HUDEP-2 (cell line): ENCODE results near the gene RABEP2.
"Not testable (repeated sequence)": the region's sequence is repeated elsewhere in the genome, so short reads cannot be mapped to it uniquely, and the experiment has no call there.

Experiments used
- DNase-seq, 76 experiments: peaks; one replicate each; lab custom pipeline; 2025; ENCODE audit not compliant: unreplicated experiment in 76 of 76; lab: John Stamatoyannopoulos, UW

Gene RABEP2

GRCh38 chr16:28880955-28881354, 44.1 kb downstream of the RABEP2 start:
- DNase-seq: no peak

DNA sequence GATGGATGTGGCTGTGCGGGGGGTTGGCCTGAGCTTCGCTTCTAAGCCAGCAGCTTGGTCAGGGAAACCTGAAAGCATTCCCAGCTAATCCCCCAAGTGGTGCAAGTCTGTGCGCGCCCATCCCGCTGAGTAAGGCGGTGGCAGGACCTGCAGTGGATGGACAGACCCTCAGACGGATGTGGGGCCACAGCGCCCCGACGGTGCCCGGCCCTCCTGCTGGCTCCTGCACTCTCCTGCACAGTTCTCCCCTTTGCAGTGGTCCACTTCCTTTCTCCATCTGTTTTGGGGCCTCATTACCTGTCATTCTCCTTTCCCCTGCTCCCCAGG, 44.5 kb downstream of the RABEP2 start:
- no peak for DNase-seq

DNA sequence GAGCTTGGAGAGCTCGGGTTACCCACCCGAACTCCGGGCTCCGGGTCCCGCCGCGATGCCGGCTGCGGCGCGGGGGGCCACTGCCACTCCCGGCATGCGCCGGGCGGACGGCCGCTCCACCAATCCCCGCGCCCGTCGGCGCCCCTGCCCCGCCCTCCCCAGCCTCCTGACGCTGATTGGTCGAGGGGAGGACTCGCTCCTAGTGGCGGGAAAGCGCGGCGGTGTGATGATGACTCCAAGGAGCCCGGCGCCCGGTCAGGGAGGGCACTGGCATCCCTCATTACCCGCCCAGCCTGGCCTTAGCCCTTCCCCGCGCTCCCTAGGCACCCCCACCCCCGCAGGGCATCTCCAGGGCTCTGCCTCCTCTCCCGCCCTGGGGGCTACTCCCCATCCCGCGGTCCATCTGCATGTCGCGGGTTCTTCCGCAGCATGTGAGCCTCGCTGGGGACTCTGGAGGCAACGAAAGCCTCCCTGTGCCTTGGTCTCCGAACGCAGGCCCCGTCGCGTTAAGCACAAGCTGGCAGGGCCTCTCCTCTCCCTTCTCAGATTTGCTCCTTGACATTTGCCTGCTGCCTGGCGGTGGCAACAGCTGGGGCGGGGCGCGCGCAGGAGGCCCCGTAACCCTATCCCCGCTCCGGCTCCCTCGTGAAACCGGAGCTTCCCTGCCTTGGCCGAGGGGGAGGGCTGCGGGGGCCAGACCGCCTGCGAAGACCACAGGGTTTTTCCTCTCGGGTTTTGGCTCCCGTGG, 45.0 kb downstream of the RABEP2 start:
- peak in 75 of 76 experiments; percentile 28 to 92 (median 83) for DNase-seq

- peak in 1 of 76 experiments; percentile 73 for DNase-seq
Measured at GRCh38 chr16:28879261-28879840, 45.7 kb downstream of the RABEP2 start.

DNA sequence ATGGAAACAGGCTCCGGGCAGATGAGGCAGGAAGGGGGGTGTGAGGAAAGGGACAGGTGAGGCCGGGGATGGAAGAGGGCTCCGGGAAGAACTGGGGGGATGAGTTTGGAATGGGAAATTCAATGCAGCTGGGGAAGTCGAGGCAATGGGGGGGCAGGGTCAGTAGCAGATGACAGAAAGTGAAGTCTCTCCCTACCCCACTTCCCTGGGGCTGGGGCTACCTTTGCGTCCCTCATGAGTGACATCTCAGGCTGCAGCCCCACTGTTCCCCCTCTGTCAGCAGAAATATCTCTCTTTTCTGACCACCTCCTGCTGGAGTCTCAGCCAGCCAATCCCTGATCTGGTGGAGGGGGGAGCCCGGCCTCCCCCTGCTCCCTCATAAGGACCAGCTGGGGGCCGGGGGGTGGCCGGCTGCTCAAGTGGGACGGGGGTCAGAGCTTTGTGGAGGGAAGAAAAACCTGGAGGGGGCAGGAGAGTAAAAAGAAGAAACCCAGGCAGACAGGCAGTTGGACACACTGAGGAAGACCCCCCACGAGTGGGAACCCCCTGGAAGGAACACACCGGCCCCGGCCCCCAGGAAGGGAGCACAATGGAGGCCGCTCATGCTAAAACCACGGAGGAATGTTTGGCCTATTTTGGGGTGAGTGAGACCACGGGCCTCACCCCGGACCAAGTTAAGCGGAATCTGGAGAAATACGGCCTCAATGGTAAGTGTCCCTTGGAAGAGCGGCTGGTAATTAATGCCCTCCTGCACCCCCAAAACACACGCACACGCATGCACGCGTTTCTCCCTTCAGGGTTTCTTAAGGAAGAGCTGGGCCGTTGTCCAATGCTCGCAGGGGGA, 46.7 kb downstream of the RABEP2 start, which contains the start of gene ATP2A1:
ATP2A1 (plus strand) TSS at position 406 of the 844 bp plus-strand sequence; CDS start at position 590, 184 bp downstream.
- DNase-seq: no peak

GRCh38 chr16:28877655-28878000, 47.4 kb downstream of the RABEP2 start:
- DNase-seq: no peak

DNA sequence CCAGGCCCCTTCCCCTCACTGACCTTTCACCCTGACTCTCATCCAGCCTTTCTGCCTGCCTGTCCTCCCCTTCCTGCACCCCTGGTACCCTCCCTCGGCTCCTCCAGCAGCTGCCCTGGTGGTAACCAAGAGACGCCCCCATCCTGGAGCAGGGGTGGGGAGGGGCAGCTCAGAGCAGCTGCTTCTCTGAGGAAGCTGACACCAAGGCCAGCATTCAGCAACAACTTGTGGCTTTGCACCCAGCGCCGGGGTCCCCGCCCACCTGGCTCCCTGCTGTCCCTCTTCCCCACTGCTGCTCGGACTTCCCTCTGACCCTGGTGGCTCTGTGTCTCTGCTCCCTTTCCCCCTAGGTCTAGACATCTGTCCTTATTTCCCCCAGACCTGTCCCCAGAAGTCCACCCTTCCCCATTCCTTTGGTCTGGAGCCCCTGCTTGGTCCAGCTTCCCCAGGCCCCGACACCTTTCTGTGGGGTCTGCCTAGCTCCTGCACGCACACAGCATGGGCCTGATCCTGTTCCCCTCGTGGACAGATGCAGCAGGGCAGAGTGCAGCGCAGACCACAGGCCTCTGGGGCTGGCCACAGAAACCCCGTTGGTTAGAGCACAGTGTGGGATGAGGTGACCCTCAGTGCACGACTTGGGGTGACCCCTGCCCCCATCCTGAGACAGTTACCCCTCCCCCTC, 47.9 kb downstream of the RABEP2 start:
- no peak for DNase-seq

- no peak for DNase-seq
Measured at GRCh38 chr16:28876019-28876659, 48.9 kb downstream of the RABEP2 start.

GRCh38 chr16:28875134-28876018, 49.7 kb downstream of the RABEP2 start:
- no peak for DNase-seq

GRCh38 chr16:28874406-28874805, 50.6 kb downstream of the RABEP2 start:
- DNase-seq: no peak

- peak in 44 of 76 experiments; percentile 2 to 62 (median 24) for DNase-seq
Measured at GRCh38 chr16:28873543-28874201, 51.4 kb downstream of the RABEP2 start.

DNA sequence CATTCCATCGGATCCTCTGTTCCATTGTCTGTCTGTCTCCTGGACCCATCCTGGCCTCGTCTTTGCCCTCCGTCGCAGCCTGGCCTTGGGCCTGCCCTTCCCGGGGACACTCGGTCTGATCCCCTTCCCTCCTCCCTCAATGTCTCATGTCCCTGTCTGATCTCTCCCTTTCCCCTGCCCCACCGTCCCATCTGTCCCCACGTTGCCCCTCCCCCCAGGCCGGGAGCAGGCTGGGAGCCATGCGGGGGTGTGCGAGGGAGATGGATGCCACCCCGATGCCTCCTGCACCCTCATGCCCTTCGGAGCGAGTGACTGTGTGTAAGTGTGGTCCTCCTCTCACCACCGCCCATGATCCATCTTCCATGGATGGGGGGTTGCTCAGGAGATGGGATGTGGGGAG, 52.1 kb downstream of the RABEP2 start:
- no peak for DNase-seq

GRCh38 chr16:28869201-28869600, 55.8 kb downstream of the RABEP2 start:
- DNase-seq: no peak

DNA sequence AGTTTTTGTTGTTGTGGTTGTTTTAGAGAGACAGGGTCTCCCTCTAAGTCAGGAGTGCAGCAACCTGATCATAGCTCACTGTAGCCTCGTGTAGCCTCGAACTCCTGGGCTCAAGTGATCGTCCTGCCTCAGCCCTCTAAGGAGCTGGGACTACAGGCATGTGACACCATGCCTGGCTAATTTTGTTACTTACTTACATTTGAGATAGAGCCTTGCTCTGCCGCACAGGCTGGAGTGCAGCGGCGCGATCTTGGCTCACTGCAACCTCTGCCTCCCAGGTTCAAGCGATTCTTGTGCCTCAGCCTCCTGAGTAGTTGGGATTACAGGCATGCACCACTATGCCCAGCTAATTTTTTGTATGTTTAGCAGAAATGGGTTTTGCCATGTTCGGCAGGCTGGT, 57.4 kb downstream of the RABEP2 start:
- DNase-seq: not testable (repeated sequence)

DNA sequence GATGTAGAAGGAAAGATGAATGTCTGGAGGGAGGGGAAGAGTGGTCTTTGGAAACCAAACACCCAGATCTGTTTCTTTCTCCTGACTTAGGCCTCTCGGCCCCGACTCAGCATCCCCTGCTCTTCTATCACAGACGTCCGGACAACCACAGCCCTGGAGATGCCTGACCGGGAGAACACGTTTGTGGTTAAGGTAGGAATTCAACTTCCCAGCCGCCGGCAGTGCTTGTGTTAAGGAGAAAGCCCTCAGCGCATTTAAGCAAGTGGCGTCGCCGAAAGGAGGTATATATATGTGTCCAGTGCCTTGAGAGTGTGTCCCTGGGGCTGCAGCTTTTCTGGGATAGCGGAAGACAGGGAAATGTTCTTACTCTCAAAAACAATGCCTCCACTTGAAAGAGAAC, 57.8 kb downstream of the RABEP2 start:
- no peak for DNase-seq

- no peak for DNase-seq
Measured at GRCh38 chr16:28866454-28866804, 58.6 kb downstream of the RABEP2 start.

- no peak for DNase-seq
Measured at GRCh38 chr16:28865722-28866453, 59.1 kb downstream of the RABEP2 start.

DNA sequence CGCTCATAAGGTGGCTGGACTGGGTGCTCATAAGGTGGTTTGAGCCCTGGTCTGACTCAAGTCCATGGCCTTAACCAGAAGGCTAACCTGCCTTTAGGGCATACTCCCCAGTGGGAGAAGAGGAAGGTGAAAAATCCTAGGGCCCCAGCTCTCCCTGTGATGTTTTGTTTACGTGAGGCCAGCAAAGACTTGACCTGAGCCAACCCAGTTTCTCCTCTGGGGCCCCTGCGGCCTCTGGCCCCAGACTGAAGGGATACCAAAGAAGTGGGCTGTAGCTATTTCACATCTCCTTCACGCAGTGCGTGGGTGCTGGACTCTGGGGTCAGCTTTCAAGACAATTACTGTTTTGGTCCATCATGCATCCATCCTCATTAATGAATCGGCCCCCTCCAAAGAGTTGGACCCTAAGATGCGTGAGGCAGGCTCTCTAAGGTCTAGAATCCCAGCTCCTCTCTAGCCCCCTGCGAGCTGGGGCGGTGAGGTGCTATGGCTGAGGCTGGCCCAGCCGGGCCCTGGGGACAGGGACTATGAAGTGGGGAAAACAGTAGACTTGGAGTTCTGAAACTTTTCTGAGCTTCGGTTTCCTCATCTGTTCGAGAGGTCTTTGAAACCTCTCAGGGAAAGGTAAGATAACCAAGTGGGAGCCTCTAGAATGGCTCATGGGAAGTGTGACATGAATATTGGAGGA, 59.9 kb downstream of the RABEP2 start:
- no peak for DNase-seq
